HG02884 (cell line): ENCODE results near the gene RNASE2.
"Not testable (repeated sequence)": the region's sequence is repeated elsewhere in the genome, so short reads cannot be mapped to it uniquely, and the experiment has no call there.

Experiments used
- ATAC-seq: cut with Tn5 transposase; IDR thresholded peaks from one replicate; pipeline ENCODE4 v1.9.1; 2021; ENCODE audit warnings: mild to moderate bottlenecking, moderate library complexity; ENCODE audit not compliant: unreplicated experiment

Gene RNASE2

GRCh38 chr14:20954736-20955537 lies at the start of gene RNASE2:
Gene RNASE2 (plus strand): TSS chr14:20955487. CDS start chr14:20955772, 285 bp downstream.
- ATAC-seq = not testable (repeated sequence)

GRCh38 chr14:20905676-20906075 lies 49.6 kb upstream of the RNASE2 start:
- ATAC-seq = no peak

DNA sequence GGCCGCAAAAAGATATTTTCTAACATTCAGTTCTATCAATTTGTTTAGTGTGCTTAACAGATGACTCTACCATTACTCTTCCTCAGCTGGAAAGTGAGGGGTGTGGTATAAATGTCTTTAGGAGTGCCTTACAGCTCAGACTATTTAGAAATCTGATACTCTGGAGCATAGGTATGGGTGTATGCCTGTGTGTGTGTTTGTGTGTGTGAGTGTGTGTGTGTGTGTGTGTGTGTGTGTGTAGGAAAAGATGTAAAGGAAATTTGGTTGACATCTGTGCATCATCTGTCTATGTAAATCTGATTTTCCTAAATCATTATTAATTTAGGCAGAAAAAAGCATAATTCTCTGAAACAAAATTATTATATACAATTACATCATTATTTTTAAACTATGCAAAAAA lies 48.1 kb upstream of the RNASE2 start:
- ATAC-seq = no peak

DNA sequence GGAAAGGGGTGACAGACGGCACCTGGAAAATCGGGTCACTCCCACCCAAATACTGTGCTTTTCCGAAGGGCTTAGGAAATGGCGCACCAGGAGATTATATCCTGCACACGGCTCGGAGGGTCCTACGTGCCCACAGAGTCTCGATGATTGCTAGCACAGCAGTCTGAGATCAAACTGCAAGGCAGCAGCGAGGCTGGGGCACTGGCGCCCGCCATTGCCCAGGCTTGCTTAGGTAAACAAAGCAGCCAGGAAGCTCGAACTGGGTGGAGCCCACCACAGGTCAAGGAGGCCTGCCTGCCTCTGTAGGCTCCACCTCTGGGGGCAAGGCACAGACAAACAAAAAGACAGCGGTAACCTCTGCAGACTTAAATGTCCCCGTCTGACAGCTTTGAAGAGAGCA lies 44.5 kb upstream of the RNASE2 start:
- ATAC-seq = not testable (repeated sequence)

DNA sequence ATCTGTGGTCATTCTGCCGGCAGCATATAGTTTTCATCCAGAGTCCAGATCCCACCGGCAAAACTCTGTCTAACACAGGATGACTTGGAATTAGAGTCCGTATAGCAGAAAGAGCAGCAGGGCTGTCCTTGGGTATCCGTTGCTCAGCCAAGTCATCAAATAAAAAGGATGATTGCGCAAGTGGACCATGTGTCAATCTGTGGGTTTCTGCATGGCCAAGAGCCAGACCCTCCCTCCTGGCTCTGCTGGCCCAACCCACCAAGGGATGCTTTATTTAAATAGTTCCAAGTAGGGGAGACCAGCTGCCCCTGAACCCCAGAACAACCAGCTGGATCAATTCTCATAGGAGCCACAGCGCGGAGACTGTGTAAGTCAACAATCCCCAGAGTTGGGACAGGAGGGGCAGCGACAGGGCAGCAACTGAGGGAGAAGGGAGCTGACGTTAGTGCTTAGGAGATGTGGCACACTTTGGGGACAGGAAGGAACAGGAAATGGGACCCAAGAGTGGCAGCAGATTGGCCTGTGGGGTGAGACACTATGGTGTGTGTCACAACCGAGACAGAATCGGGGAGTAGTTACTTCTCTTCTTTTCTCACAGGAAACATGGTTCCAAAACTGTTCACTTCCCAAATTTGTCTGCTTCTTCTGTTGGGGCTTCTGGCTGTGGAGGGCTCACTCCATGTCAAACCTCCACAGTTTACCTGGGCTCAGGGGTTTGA lies 36.1 kb upstream of the RNASE2 start:
- not testable (repeated sequence) for ATAC-seq

GRCh38 chr14:20923766-20924297 lies 31.5 kb upstream of the RNASE2 start:
- ATAC-seq = not testable (repeated sequence)

GRCh38 chr14:20934148-20934762 lies 21.0 kb upstream of the RNASE2 start:
- no peak for ATAC-seq

DNA sequence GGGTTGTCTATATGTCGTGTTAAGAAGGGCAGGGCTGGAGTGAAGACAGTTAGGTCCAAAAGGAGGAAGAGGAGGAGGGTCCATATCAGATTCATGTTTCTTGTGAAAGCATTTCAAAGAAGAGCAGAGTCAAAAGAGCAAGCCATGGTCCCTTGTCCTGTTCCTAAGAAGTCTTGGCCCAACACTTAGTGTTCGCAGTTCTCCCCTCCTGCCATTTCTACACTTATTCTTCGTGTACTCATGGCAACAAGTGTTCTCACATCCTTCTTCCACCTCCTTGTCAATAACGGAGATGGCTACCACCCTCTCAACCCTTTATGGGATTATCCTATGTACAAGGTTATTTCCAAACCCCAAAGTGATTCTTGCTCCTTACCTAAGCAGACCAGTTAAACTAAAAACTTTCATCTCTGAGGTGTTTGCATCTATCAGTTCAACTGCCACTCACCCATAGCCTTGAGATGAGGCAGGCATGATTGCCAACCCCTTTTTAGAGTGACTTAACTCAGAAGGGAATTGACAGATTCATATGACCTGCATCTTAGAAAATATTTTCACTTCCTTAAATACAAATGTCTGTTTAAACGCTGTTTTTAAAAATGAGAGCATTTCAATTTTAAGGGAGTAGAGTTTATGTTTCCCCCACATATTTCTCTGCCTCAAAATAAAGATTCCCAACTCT lies 19.8 kb upstream of the RNASE2 start:
- no peak for ATAC-seq

GRCh38 chr14:20945146-20945545 lies 10.1 kb upstream of the RNASE2 start:
- not testable (repeated sequence) for ATAC-seq

GRCh38 chr14:20946707-20947106 lies 8.6 kb upstream of the RNASE2 start:
- ATAC-seq = not testable (repeated sequence)

DNA sequence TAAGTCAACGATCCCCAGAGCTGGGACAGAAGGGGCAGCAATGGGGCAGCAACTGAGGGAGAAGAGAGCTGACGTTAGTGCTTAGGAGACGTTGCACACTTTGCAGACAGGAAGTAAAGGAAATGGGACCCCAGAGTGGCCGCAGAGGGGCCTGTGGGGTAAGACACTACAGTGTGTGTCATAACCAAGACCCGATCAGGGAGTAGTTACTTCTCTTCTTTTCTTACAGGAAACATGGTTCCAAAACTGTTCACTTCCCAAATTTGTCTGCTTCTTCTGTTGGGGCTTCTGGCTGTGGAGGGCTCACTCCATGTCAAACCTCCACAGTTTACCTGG lies 219 bp downstream of the RNASE2 start:
- not testable (repeated sequence) for ATAC-seq

GRCh38 chr14:20956376-20956976 lies 1.2 kb downstream of the RNASE2 start:
- ATAC-seq = no peak

- not testable (repeated sequence) for ATAC-seq
Observed at GRCh38 chr14:20958946-20959345, 3.7 kb downstream of the RNASE2 start.

- no peak for ATAC-seq
Observed at GRCh38 chr14:20969336-20969735, 14.0 kb downstream of the RNASE2 start.

DNA sequence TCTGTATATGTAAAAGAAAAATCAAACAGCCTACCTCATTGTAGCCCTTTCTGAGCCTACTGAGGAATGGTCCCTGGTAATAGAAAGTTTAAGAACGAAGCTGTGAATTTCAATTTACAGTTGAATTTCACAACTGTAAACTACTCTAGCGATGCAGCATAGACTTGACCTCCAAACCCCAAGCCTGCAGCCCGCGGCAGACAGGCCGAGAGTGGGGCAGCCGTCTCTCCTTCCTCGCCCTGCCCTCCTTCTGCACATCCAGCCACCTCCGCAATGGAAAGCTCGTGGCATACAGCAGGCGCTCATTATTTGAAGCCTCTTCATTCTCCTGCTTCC lies 15.3 kb downstream of the RNASE2 start:
- ATAC-seq = peak; percentile 10

DNA sequence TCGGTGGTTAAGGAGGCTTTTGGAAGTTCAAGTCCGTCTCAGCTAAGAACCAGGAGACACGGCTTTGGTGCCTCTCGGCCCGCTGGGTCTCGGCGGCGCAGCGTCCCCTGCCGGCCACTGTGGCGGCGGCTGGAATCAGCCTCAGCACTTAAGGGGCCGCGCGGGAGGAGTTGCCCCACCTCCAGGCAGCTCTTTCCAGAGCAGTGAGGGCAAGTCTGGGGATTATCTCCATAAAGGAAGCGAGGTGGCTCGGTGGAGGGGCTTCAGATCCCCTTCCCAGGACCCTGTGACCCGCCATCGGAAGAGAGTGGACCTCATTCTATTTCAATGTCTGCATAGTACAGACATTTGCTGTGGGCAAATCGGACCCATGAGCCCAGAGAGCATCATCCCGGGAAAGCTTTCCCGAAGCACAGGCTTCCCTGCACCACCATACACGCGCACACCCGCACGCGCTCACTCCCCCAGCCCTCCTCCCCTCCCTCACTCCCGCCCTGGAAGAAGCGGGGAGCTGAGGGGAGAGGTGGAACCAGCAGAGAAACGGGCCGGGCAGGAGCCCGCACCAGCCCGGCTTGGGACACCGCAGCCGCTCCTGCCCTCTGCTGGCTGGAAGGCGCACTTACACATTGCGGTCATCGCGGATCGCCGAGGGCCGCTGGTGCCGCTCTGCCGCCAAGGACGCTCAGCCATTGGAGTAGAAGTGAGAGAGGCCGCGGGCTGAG lies 15.9 kb downstream of the RNASE2 start:
- peak; percentile 90 for ATAC-seq

- no peak for ATAC-seq
Observed at GRCh38 chr14:20971705-20972021, 16.4 kb downstream of the RNASE2 start.

- ATAC-seq = no peak
Observed at GRCh38 chr14:20973501-20973900, 18.2 kb downstream of the RNASE2 start.

DNA sequence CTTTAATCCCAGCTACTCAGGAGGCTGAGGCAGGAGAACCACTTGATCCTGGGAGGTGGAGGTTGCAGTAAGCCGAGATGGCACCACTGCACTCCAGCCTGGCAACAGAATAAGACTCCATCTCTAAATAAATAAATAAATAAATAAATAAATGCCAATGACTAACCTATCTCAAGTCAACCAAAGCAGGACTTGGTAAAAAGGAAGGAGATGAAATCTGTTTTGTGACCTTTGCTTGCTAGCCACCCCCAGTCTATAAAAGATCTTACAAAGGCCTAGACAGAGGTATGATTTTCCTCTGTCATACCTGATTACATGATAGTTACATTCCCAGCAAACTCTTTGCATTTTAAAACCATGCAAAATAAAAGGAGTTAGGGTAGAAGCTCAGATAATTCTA lies 21.0 kb downstream of the RNASE2 start:
- ATAC-seq = no peak

- no peak for ATAC-seq
Observed at GRCh38 chr14:20978687-20979086, 23.4 kb downstream of the RNASE2 start.
